HG02884 (cell line): ENCODE results near the gene FAM110D.

Experiments used
- ATAC-seq: cut with Tn5 transposase; IDR thresholded peaks from one replicate; pipeline ENCODE4 v1.9.1; 2021; ENCODE audit warnings: mild to moderate bottlenecking, moderate library complexity; ENCODE audit not compliant: unreplicated experiment

The FAM110D gene

DNA sequence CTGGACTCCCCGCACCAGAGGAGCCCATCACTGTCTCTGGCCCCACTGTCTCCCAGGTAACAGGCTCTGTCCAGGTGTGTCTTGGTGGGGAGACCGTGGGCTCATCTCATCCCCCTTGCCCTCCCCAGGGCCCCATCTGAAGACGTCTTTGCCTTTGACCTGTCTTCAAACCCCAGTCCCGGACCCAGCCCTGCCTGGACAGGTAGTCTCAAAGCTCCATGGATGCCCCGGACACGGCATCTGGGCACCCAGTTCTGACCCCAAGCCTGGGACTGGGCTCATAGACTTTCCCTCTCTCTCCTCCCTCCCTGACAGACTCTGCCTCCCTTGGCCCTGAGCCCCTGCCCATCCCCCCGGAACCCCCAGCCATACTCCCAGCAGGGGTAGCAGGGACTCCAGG, 25.2 kb downstream of the FAM110D start:
- ATAC-seq = no peak

DNA sequence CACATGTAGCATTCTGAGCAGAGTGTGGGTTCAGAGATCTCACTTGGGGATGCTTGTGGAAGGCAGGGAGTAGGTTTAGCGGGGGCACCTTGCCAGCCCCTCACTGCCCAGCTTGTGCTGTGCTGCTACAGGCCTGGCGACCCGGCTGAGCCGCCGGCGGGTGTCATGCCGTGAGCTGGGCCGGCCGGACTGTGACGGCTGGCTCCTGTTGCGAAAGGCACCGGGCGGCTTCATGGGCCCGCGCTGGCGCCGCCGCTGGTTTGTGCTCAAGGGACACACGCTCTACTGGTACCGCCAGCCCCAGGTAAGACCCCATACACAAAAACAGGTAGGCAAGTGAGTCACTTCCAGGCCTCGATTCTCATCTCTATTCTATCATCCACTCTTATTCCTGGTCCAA, 26.0 kb downstream of the FAM110D start:
- ATAC-seq = no peak

GRCh38 chr1:26187882-26188281, 29.0 kb downstream of the FAM110D start:
- no peak for ATAC-seq

DNA sequence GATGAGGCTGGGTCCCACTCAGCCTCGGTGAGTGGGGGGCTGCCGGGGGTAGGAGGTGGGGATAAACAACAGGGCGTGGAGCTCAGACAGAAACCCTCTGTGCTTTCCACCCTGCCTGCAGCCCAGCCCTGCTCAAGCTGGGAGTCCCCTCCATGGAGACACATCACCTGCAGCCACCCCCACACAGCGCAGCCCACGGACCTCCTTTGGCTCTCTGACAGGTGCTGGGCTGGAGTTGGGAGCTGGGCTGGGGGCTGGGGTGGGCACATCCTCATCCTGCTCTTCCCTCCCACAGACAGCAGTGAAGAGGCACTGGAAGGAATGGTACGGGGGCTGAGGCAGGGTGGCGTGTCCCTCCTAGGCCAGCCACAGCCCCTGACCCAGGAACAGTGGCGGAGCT, 29.6 kb downstream of the FAM110D start:
- ATAC-seq = no peak

GRCh38 chr1:26189331-26189730, 30.5 kb downstream of the FAM110D start:
- ATAC-seq = no peak

DNA sequence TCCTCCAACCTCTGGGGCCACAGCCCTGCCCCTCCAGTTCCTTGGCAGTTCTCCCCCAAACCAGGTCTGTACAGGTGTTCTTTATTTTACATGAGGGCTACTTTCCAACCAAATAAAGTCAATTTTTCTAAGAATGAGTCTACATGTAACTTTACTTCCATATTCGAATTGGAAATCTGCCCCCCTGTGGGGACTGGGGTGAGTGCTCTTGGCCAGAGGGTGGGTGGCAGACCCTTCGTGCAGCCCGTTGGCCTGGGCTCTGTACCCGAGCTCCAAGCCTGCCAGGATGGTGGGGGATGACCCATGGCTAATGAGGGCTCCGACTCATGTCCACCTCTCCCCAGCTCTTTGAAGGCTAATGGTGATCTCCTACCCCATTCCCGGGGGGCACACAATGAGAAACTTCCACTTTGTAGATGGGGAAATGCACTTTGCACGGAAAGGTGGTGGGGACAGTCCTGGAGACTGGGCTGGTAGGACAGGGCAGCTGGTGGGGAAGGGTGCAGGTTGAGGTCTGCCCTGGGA, 30.9 kb downstream of the FAM110D start:
- no peak for ATAC-seq

- no peak for ATAC-seq
These were observed 31.6 kb downstream of the FAM110D start, which contains the start of gene CATSPER4 for GRCh38 chr1:26190373-26190987. TSS of gene CATSPER4 (plus strand) at chr1:26190602. CDS start at chr1:26190628, 26 bp downstream.

DNA sequence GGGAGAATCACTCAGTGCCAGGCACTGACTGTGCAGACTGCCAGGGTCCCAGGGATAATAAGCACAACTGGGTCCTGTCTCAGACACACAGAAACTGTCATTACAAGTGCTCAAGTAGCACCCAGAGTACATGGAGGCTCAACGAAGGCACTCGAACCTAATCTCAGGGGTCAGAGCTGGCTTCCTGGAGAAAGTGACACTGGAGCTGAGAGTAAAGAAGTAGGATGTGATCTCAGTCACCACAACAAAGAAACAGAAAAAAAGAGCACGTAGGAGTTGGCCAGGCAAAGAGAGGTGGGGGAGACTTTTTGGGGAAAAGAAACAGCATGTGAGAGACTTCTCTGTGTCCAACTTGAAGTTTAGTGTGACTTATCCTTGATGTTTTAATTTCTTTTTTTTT, 32.9 kb downstream of the FAM110D start:
- no peak for ATAC-seq

- ATAC-seq = no peak
These were observed 36.9 kb downstream of the FAM110D start for GRCh38 chr1:26195805-26196204.

DNA sequence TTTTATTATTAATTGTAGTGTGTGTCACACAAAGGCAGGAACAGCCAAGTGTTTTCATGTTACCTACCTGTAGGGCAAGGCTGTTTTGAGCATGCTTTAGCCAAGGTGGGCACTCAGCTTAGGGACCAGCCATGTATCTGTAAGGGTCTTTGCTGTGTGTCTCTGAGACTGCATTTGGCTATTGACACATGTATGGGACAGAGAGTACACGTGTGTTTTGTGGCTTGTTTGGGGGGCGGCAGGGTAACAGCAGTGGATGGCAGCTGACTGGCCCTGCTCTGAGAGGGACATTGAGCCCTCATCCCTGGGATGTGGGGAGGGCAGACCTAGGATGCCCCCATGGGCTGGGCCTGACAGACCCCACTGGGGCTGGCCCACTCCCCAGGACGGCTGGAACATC, 38.4 kb downstream of the FAM110D start:
- no peak for ATAC-seq

- ATAC-seq = no peak
These were observed 38.9 kb downstream of the FAM110D start for GRCh38 chr1:26197813-26198212.

DNA sequence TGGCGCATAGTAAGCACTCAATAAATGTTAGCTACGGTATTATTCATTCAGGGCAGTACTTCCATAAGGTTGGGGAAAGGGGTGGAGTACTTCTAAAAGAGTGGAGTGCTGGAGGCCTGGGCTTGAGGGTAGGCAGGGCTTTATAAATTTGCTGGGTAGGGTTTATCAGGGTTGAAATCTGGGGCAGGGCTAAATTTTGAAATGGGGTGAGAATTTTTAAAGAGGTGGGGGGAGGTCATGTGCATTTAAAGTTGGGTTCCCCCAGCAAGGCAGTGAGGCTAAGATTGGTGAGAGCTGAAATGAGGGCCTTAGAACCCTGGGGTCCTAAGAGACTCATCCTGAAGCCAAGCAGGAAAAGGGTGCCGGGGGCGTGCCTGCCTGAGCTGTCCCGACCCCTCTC, 41.5 kb downstream of the FAM110D start:
- ATAC-seq = no peak

GRCh38 chr1:26203642-26204318, 44.9 kb downstream of the FAM110D start:
- ATAC-seq = no peak

DNA sequence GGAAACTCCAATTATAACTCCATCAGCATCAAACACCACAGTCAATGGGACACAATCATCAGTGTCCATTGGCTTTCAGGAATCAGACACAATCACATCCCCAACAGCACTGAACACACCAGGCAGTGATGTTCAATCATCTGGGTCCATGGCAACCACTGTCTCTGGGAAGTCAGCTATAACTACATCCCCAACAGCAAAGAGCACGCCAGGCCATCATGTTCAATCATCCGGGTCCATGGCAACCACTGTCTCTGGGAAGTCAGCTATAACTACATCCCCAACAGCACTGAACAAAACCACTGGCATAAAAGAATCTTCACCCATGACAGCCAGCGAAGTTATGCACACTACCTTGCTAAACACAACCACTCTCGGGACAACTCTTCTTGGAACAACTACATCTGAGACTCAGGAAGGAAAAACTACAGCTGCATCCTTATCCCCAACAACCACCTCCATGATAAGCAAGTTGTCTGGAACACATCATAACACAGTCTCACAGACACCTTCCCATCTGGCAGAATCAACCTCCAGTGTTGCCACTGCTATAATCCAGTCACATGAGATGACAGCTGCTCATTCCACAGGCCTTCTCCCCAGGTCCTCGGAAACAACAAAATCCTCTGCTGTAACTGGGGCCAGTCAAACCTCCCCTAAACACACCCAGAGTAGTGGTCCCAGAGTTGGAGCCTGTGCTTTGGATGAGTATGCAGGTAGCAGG, 51.4 kb downstream of the FAM110D start:
- no peak for ATAC-seq

- no peak for ATAC-seq
These were observed 53.8 kb downstream of the FAM110D start for GRCh38 chr1:26212726-26213125.

GRCh38 chr1:26213335-26213905, 54.5 kb downstream of the FAM110D start:
- ATAC-seq = no peak
